ENCODE results near the gene CALML3. TPM values are rescaled to one million over a fixed set of nuclear protein-coding genes. Genes with fewer than 3 reads are reported as not detected.
A peak's percentile ranks its signal among the peaks of the same experiment; 100 is the strongest.

CALML3 gene
- total and polyA plus RNA-seq, 2 donors (not counting 1 experiment from before 2014, with no cell fraction given), result not detected

DNA sequence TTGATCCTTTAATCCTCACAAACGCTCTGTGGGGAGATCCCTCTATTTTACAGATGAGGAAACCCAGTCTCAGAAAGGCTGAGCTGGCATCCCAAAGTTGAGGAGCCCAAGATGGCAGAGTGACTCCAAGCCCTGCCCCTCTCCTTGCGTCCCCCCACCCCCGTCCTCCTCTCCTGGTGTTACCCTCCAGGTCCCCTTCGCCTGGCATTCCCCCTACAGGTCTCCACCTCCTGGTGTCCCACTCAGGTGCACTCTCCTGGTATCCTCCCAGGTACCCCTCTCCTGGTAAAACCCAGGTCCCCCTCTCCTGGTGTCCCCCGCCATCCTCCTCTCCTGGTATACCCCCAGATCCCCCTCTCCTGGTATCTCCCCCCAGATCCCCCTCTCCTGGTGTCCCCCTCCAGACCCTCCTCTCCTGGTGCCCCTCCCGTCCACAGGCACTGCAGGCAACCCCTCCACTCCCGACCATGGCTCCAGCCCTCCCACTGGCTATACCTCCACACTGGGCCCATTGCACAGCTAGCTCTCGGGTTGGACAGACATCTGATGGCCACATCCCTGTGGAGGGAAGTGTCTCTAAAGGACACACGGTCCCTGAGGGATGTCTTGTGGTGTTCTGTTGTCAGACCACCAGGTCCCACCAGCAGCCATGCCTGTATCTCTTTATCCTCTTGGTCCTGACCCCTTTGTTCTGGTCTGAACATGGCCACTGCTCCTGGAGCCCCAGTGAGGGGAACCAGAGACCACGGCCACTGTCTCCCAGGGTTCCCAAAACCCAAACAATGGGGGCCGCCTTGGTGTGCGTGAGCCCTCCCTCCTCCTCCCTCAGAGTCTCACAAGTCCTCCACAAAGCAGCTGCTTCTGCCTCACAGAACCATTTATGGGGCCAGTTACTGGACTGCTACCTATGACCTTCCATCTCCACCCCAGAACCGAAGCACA, 37.2 kb downstream of the CALML3 start:
- no peaks in the 10 kb centered on the region for H3K27me3 ChIP-seq (ENCODE audit: control insufficient read depth, insufficient read depth, low read length)
- H3K4me3 ChIP-seq (replicated peaks in 1 of 4; ENCODE audit: control extremely low read depth in 1 of 4, insufficient read depth in 1 of 4, low read depth in 3 of 4, low read length in 4 of 4), result no peak overlapping the region
- no peaks in the 10 kb centered on the region for H3K9me3 ChIP-seq (ENCODE audit: control insufficient read depth, insufficient read depth, low read depth, low read length)
- DNase-seq (ENCODE audit: low read depth in 2 of 2), result no peak
- H4K20me1 ChIP-seq (ENCODE audit: control insufficient read depth, extremely low read depth, insufficient read depth, low read length), result no peaks in the 10 kb centered on the region
- no peaks in the 10 kb centered on the region for H3K36me3 ChIP-seq (ENCODE audit: control insufficient read depth, insufficient read depth, low read length)
- H3K9ac ChIP-seq (ENCODE audit: insufficient read depth, low read length), result no peak overlapping the region
- H3K27ac ChIP-seq (ENCODE audit: insufficient read depth, low read length), result no peak overlapping the region
- no peaks in the 10 kb centered on the region for H3K79me2 ChIP-seq (ENCODE audit: control insufficient read depth, insufficient read depth, low read length)
- peaks cover 7% of the 10 kb centered on the region for H3K4me1 ChIP-seq (ENCODE audit: control insufficient read depth, extremely low read depth, insufficient read depth, low read length)
- no peak overlapping the region for H2AFZ ChIP-seq (ENCODE audit: low read length)
- no peak overlapping the region for H3K4me2 ChIP-seq (ENCODE audit: extremely low read depth, insufficient read depth, low read length)
- TF ChIP-seq EZH2 (IDR thresholded peaks at IDR 0.05; ENCODE audit: low read length, missing control alignments), result no peak
- no peak for TF ChIP-seq CTCF (conservative IDR thresholded peaks at IDR 0.05 in 1 of 2, IDR thresholded peaks at IDR 0.05 in 1 of 2; ENCODE audit: low read depth in 1 of 2, low read length in 2 of 2)

DNA sequence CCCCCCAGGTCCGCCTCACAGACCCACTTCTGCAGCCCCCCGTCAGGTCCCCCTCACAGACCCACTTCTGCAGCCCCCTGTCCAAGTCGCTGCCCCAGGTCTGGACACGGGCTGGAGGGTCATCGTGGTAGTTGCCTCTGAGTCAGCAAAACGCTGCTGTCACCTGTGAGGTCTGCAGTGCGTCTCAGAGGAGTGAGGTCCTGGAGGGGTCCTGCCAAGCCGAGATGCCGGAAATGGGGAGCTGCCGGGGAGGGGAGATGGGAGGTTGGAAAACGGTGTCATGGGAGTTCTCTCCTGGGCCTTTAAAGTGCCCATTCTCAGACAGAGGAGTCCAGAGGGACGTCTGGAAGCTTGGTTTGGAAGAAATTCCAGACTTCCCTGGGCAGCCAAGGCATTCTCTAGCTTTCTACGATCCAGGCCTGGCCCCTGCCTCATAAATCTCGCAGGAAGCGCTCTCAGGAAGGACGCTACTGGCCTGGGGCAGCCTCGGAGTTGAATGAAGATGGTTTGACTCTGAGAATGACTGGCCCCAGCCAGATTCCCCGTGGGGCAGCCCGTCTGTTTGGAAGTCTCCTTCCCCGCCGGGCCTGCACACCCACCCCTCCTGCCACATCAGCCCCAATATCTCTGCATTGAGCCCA, 38.7 kb downstream of the CALML3 start:
- no peaks in the 10 kb centered on the region for H3K36me3 ChIP-seq (ENCODE audit: control insufficient read depth, insufficient read depth, low read length)
- no peak overlapping the region for H3K27ac ChIP-seq (ENCODE audit: insufficient read depth, low read length)
- no peak overlapping the region for H3K4me2 ChIP-seq (ENCODE audit: extremely low read depth, insufficient read depth, low read length)
- H4K20me1 ChIP-seq (ENCODE audit: control insufficient read depth, extremely low read depth, insufficient read depth, low read length), result no peaks in the 10 kb centered on the region
- no peak for DNase-seq (ENCODE audit: low read depth in 2 of 2)
- TF ChIP-seq CTCF (conservative IDR thresholded peaks at IDR 0.05 in 1 of 2, IDR thresholded peaks at IDR 0.05 in 1 of 2; ENCODE audit: low read depth in 1 of 2, low read length in 2 of 2), result no peak
- TF ChIP-seq EZH2 (IDR thresholded peaks at IDR 0.05; ENCODE audit: low read length, missing control alignments), result no peak
- H3K4me3 ChIP-seq (replicated peaks in 1 of 4; ENCODE audit: control extremely low read depth in 1 of 4, insufficient read depth in 1 of 4, low read depth in 3 of 4, low read length in 4 of 4), result no peak overlapping the region
- no peaks in the 10 kb centered on the region for H3K27me3 ChIP-seq (ENCODE audit: control insufficient read depth, insufficient read depth, low read length)
- H3K9ac ChIP-seq (ENCODE audit: insufficient read depth, low read length), result no peak overlapping the region
- no peak overlapping the region for H2AFZ ChIP-seq (ENCODE audit: low read length)
- peaks cover 7% of the 10 kb centered on the region for H3K4me1 ChIP-seq (ENCODE audit: control insufficient read depth, extremely low read depth, insufficient read depth, low read length)
- H3K9me3 ChIP-seq (ENCODE audit: control insufficient read depth, insufficient read depth, low read depth, low read length), result no peaks in the 10 kb centered on the region
- H3K79me2 ChIP-seq (ENCODE audit: control insufficient read depth, insufficient read depth, low read length), result no peaks in the 10 kb centered on the region

DNA sequence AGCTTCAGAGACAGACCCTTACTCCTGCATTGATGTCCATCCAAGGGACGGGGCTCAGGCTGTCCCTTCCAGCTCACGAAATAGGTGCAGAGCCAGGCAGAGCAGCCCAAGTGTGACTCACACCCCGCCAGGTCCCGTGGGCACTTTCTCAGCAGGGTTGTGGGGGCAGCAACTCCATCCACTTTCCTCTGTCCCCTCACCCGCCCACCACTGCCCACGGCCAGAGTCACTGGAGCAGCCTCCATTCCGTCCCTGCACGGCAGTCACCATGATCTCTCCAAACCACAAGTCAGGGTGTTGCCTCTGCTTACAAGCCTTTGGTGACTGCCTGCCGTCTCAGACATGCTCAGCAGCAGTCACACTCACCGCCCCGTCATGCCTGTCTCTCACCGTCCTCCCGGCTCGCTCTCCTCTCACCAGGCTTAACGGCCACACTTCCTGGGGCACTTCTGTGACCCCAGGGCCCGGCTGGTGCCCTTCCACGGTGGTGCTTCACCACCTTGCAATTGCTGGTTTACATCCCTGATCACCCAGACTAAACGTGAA, 39.3 kb downstream of the CALML3 start:
- no peak overlapping the region for H3K4me3 ChIP-seq (replicated peaks in 1 of 4; ENCODE audit: control extremely low read depth in 1 of 4, insufficient read depth in 1 of 4, low read depth in 3 of 4, low read length in 4 of 4)
- H2AFZ ChIP-seq (ENCODE audit: low read length), result peak overlapping the region; percentile 76
- peak in 1 of 2 donors; percentile 69 for DNase-seq (ENCODE audit: low read depth in 2 of 2)
- no peaks in the 10 kb centered on the region for H3K27me3 ChIP-seq (ENCODE audit: control insufficient read depth, insufficient read depth, low read length)
- no peak overlapping the region for H3K27ac ChIP-seq (ENCODE audit: insufficient read depth, low read length)
- TF ChIP-seq EZH2 (IDR thresholded peaks at IDR 0.05; ENCODE audit: low read length, missing control alignments), result no peak
- TF ChIP-seq CTCF (conservative IDR thresholded peaks at IDR 0.05 in 1 of 2, IDR thresholded peaks at IDR 0.05 in 1 of 2; ENCODE audit: low read depth in 1 of 2, low read length in 2 of 2), result no peak
- H3K36me3 ChIP-seq (ENCODE audit: control insufficient read depth, insufficient read depth, low read length), result no peaks in the 10 kb centered on the region
- no peak overlapping the region for H3K9ac ChIP-seq (ENCODE audit: insufficient read depth, low read length)
- H3K4me1 ChIP-seq (ENCODE audit: control insufficient read depth, extremely low read depth, insufficient read depth, low read length), result peaks cover 7% of the 10 kb centered on the region
- no peaks in the 10 kb centered on the region for H4K20me1 ChIP-seq (ENCODE audit: control insufficient read depth, extremely low read depth, insufficient read depth, low read length)
- no peaks in the 10 kb centered on the region for H3K9me3 ChIP-seq (ENCODE audit: control insufficient read depth, insufficient read depth, low read depth, low read length)
- no peaks in the 10 kb centered on the region for H3K79me2 ChIP-seq (ENCODE audit: control insufficient read depth, insufficient read depth, low read length)
- H3K4me2 ChIP-seq (ENCODE audit: extremely low read depth, insufficient read depth, low read length), result no peak overlapping the region
